ENCODE data around the gene LRP1B.

LRP1B gene

DNA sequence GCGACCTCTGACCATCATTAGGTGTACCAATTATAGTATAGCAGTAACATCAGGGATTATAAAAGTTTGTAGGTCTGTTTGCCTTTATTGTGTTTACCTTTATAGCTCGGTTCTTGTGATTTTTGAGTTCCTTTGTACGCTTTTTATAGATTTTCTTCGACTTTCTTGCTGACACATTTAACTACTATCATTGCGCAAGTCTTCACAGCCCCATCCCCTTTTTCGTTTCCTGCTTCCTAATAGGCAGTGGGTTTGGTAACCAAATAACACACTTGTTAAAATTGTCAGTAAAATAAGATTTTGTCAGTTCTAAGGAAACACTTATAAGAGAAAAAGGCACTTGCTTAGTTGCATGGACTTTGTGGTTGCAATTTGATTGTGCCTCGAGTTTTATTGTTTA, 541.5 kb downstream of the LRP1B start:
- TF ChIP-seq SIN3A (IDR thresholded peaks at IDR 0.05; ENCODE audit: borderline replicate concordance, insufficient read depth, low read length) (no peak), FOXP2 (optimal IDR thresholded peaks at IDR 0.05; ENCODE audit: borderline replicate concordance, extremely low read depth, extremely low read length, insufficient read depth) (no peak), POLR2AphosphoS5 (IDR thresholded peaks at IDR 0.05; ENCODE audit: low read depth, low read length) (no peak), TAF1 (IDR thresholded peaks at IDR 0.05; ENCODE audit: borderline replicate concordance, insufficient read depth, low read length) (no peak)

GRCh38 chr2:141586985-141587384, 543.8 kb downstream of the LRP1B start:
- TF ChIP-seq TAF1 (IDR thresholded peaks at IDR 0.05; ENCODE audit: borderline replicate concordance, insufficient read depth, low read length), result no peak
- TF ChIP-seq, protein P1, sequence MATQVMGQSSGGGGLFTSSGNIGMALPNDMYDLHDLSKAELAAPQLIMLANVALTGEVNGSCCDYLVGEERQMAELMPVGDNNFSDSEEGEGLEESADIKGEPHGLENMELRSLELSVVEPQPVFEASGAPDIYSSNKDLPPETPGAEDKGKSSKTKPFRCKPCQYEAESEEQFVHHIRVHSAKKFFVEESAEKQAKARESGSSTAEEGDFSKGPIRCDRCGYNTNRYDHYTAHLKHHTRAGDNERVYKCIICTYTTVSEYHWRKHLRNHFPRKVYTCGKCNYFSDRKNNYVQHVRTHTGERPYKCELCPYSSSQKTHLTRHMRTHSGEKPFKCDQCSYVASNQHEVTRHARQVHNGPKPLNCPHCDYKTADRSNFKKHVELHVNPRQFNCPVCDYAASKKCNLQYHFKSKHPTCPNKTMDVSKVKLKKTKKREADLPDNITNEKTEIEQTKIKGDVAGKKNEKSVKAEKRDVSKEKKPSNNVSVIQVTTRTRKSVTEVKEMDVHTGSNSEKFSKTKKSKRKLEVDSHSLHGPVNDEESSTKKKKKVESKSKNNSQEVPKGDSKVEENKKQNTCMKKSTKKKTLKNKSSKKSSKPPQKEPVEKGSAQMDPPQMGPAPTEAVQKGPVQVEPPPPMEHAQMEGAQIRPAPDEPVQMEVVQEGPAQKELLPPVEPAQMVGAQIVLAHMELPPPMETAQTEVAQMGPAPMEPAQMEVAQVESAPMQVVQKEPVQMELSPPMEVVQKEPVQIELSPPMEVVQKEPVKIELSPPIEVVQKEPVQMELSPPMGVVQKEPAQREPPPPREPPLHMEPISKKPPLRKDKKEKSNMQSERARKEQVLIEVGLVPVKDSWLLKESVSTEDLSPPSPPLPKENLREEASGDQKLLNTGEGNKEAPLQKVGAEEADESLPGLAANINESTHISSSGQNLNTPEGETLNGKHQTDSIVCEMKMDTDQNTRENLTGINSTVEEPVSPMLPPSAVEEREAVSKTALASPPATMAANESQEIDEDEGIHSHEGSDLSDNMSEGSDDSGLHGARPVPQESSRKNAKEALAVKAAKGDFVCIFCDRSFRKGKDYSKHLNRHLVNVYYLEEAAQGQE (IDR thresholded peaks at IDR 0.05; ENCODE audit: insufficient read depth in 1 of 2, low read depth in 2 of 2, low read length in 2 of 2), result no peak
- TF ChIP-seq SIN3A (IDR thresholded peaks at IDR 0.05; ENCODE audit: borderline replicate concordance, insufficient read depth, low read length), result no peak
- TF ChIP-seq FOXP2 (optimal IDR thresholded peaks at IDR 0.05; ENCODE audit: borderline replicate concordance, extremely low read depth, extremely low read length, insufficient read depth), result no peak
- TF ChIP-seq POLR2AphosphoS5 (IDR thresholded peaks at IDR 0.05; ENCODE audit: low read depth, low read length), result no peak

DNA sequence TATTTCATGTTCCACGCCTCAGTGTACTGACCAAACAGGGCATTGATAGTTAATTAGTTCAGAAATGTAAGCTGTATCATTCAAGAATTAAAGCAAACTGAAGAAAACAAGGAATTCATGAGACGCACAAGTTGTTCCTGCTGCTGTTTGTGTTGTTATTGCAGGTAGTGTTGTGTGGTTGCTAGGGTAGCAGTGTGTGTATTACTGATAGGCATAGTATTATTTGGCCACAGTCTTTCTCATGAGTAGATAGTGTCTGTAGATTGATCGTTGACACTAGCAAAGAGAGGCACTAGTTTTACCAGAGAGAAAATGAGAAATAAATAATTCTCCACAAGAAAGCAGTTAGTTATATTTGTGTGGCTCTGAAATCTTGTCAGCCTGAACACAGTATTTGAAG, 548.6 kb downstream of the LRP1B start:
- TF ChIP-seq, protein P1 (IDR thresholded peaks at IDR 0.05; ENCODE audit: insufficient read depth in 1 of 2, low read depth in 2 of 2, low read length in 2 of 2), result no peak
- TF ChIP-seq SIN3A (IDR thresholded peaks at IDR 0.05; ENCODE audit: borderline replicate concordance, insufficient read depth, low read length), result no peak
- no peak for TF ChIP-seq POLR2AphosphoS5 (IDR thresholded peaks at IDR 0.05; ENCODE audit: low read depth, low read length)
- no peak for TF ChIP-seq TAF1 (IDR thresholded peaks at IDR 0.05; ENCODE audit: borderline replicate concordance, insufficient read depth, low read length)
- no peak for TF ChIP-seq FOXP2 (optimal IDR thresholded peaks at IDR 0.05; ENCODE audit: borderline replicate concordance, extremely low read depth, extremely low read length, insufficient read depth)

DNA sequence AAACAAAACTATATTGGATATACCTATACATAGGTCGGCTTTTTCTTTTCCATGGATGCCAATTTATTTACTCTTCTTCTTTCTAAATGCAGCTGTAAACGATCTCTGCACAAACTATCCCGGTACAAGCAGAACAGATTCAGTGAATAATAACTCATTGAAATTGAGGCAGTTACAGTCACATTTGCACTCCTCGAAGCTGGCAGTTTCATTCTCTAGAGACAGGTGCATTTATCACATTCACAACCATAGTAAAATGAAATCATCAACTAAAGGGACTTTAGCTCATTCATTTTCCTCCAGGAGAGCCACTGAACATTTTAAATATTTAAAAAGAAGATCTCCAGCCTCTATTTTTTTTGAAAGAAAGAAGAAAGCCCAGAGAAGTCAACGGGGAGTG, 551.7 kb downstream of the LRP1B start:
- TF ChIP-seq SIN3A (IDR thresholded peaks at IDR 0.05; ENCODE audit: borderline replicate concordance, insufficient read depth, low read length) (no peak), POLR2AphosphoS5 (IDR thresholded peaks at IDR 0.05; ENCODE audit: low read depth, low read length) (no peak), FOXP2 (optimal IDR thresholded peaks at IDR 0.05; ENCODE audit: borderline replicate concordance, extremely low read depth, extremely low read length, insufficient read depth) (no peak), TAF1 (IDR thresholded peaks at IDR 0.05; ENCODE audit: borderline replicate concordance, insufficient read depth, low read length) (no peak)
- TF ChIP-seq, protein P1 (IDR thresholded peaks at IDR 0.05; ENCODE audit: insufficient read depth in 1 of 2, low read depth in 2 of 2, low read length in 2 of 2), result no peak

- TF ChIP-seq SIN3A (IDR thresholded peaks at IDR 0.05; ENCODE audit: borderline replicate concordance, insufficient read depth, low read length), result no peak
- TF ChIP-seq, protein P1 (IDR thresholded peaks at IDR 0.05; ENCODE audit: insufficient read depth in 1 of 2, low read depth in 2 of 2, low read length in 2 of 2), result no peak
- no peak for TF ChIP-seq POLR2AphosphoS5 (IDR thresholded peaks at IDR 0.05; ENCODE audit: low read depth, low read length)
- TF ChIP-seq TAF1 (IDR thresholded peaks at IDR 0.05; ENCODE audit: borderline replicate concordance, insufficient read depth, low read length), result no peak
- TF ChIP-seq FOXP2 (optimal IDR thresholded peaks at IDR 0.05; ENCODE audit: borderline replicate concordance, extremely low read depth, extremely low read length, insufficient read depth), result no peak
Measured at GRCh38 chr2:141570474-141571131, 560.2 kb downstream of the LRP1B start.

Measured in PFSK-1 (cell line).